DND-41 (cell line): ENCODE data around the gene HNRNPAB.

Experiments
- CTCF ChIP-seq: IDR thresholded peaks from 2 replicates; pipeline ENCODE4 v1.5.1; 2012; ENCODE audit warnings: borderline replicate concordance, low read length, moderate library complexity, mild to moderate bottlenecking; ENCODE audit not compliant: poor library complexity, severe bottlenecking; ENCODE audit errors: extremely low read depth
- EZH2 ChIP-seq: IDR thresholded peaks from 3 replicates; pipeline ENCODE4 v1.6.1; 2012; ENCODE audit warnings: borderline replicate concordance, low read depth, mild to moderate bottlenecking, moderate library complexity, low read length, inconsistent platforms; ENCODE audit not compliant: severe bottlenecking

GRCh38 chr5:178196986-178197385 is 7.3 kb upstream of the HNRNPAB start:
- TF ChIP-seq CTCF (no peak), EZH2 (no peak)
